ENCODE data around the gene ARHGDIA. TPM values are rescaled to one million over a fixed set of nuclear protein-coding genes. Genes with fewer than 3 reads are reported as not detected.

Gene ARHGDIA
- total RNA-seq, 4 donors from 2014 or later: 282 to 475 (median 350) TPM

- H3K27me3 ChIP-seq: no peaks in the 10 kb centered on the region
- H3K9me3 ChIP-seq: no peaks in the 10 kb centered on the region
Observed at GRCh38 chr17:81822312-81822637, 48.9 kb downstream of the ARHGDIA start.

GRCh38 chr17:81821603-81822311 is 49.4 kb downstream of the ARHGDIA start:
- H3K4me1 ChIP-seq: peaks cover 0 to 15% (median 8%) of the 10 kb centered on the region in 4 donors
- peak; percentile 21 to 95 (median 92) for DNase-seq
- H3K4me3 ChIP-seq: peak overlapping the region in 1 of 4 donors; percentile 18
- H3K27ac ChIP-seq: peak overlapping the region; percentile 31 to 92 (median 78)
- peaks cover 0 to 7% (median 0%) of the 10 kb centered on the region in 3 donors for H3K36me3 ChIP-seq
- H3K9me3 ChIP-seq: no peaks in the 10 kb centered on the region
- no peaks in the 10 kb centered on the region for H3K27me3 ChIP-seq
- peak in 4 of 6 experiments; percentile 40 to 89 (median 86) for TF ChIP-seq CTCF (IDR thresholded peaks at IDR 0.05)
- TF ChIP-seq POLR2A (IDR thresholded peaks at IDR 0.05): peak in 1 of 2 donors; percentile 25

More at GRCh38 chr17:81822312-81822637, 48.9 kb downstream of the ARHGDIA start:
- DNase-seq: no peak
- peak overlapping the region; percentile 31 to 92 (median 78) for H3K27ac ChIP-seq
- TF ChIP-seq CTCF (IDR thresholded peaks at IDR 0.05): no peak
- TF ChIP-seq POLR2A (IDR thresholded peaks at IDR 0.05): no peak
- peaks cover 0 to 7% (median 0%) of the 10 kb centered on the region in 3 donors for H3K36me3 ChIP-seq
- no peak overlapping the region for H3K4me3 ChIP-seq
- H3K4me1 ChIP-seq: peaks cover 0 to 15% (median 8%) of the 10 kb centered on the region in 4 donors

- no peak for TF ChIP-seq CTCF (IDR thresholded peaks at IDR 0.05)
- TF ChIP-seq POLR2A (IDR thresholded peaks at IDR 0.05): no peak
- Histone ChIP-seq H3K27ac (peak overlapping the region in 2 of 4 donors; percentile 86 to 92), H3K9me3 (no peaks in the 10 kb centered on the region)
Observed at GRCh38 chr17:81821147-81821546, 50.0 kb downstream of the ARHGDIA start.

GRCh38 chr17:81819708-81820107 is 51.4 kb downstream of the ARHGDIA start:
- Histone ChIP-seq H3K4me3 (no peak overlapping the region), H3K27ac (no peak overlapping the region), H3K9me3 (no peaks in the 10 kb centered on the region), H3K27me3 (no peaks in the 10 kb centered on the region), H3K36me3 (peaks cover 0 to 7% (median 0%) of the 10 kb centered on the region in 3 donors), H3K4me1 (peaks cover 0 to 15% (median 8%) of the 10 kb centered on the region in 4 donors)
- no peak for TF ChIP-seq POLR2A (IDR thresholded peaks at IDR 0.05)
- no peak for TF ChIP-seq CTCF (IDR thresholded peaks at IDR 0.05)
- DNase-seq: no peak

More at GRCh38 chr17:81821147-81821546, 50.0 kb downstream of the ARHGDIA start:
- Histone ChIP-seq H3K27me3 (no peaks in the 10 kb centered on the region), H3K36me3 (peaks cover 0 to 7% (median 0%) of the 10 kb centered on the region in 3 donors), H3K4me3 (peak overlapping the region in 1 of 4 donors; percentile 18), H3K4me1 (peaks cover 0 to 15% (median 8%) of the 10 kb centered on the region in 4 donors)
- no peak for DNase-seq

- Histone ChIP-seq H3K4me3 (no peak overlapping the region), H3K27ac (no peak overlapping the region), H3K9me3 (no peaks in the 10 kb centered on the region), H3K4me1 (peaks cover 0 to 15% (median 8%) of the 10 kb centered on the region in 4 donors), H3K36me3 (no peaks in the 10 kb centered on the region), H3K27me3 (no peaks in the 10 kb centered on the region)
- DNase-seq: no peak
- TF ChIP-seq POLR2A (IDR thresholded peaks at IDR 0.05): no peak
- no peak for TF ChIP-seq CTCF (IDR thresholded peaks at IDR 0.05)
Observed at GRCh38 chr17:81817758-81818147, 53.4 kb downstream of the ARHGDIA start.

Other genes starting within 250 kb of the ARHGDIA start
- 100 to 1,000 TPM in 3 of 4 donors, 10 to 100 TPM in 1; 77.2 to 911 (median 122) TPM for gene NPLOC4, start 234.2 kb downstream of the ARHGDIA start, total RNA-seq
- gene TSPAN10, start 234.1 kb downstream of the ARHGDIA start, total RNA-seq: not detected
- gene PDE6G, start 214.8 kb downstream of the ARHGDIA start, total RNA-seq: not detected
- 10 to 100 TPM in 3 of 4 donors, 1 to 10 TPM in 1; 1.7 to 55.4 (median 41.9) TPM for gene OXLD1, start 204.7 kb downstream of the ARHGDIA start, total RNA-seq
- gene CCDC137, start 204.6 kb downstream of the ARHGDIA start, total RNA-seq: 10 to 100 TPM; 13.9 to 27.2 (median 17.0) TPM
- 10 to 100 TPM; 33.5 to 45.4 (median 43.4) TPM for gene ARL16, start 187.5 kb downstream of the ARHGDIA start, total RNA-seq
- 100 to 1,000 TPM; 118 to 186 (median 171) TPM for gene HGS, start 187.3 kb downstream of the ARHGDIA start, total RNA-seq
- gene MRPL12, start 168.0 kb downstream of the ARHGDIA start, total RNA-seq: 10 to 100 TPM; 65.6 to 99.9 (median 76.4) TPM
- gene SLC25A10, start 159.1 kb downstream of the ARHGDIA start, total RNA-seq: 100 to 1,000 TPM in 1 of 4 donors, 10 to 100 TPM in 3; 37.1 to 109 (median 64.1) TPM
- gene GCGR, start 67.2 kb downstream of the ARHGDIA start, total RNA-seq: 1 to 10 TPM in 1 of 4 donors, under 1 TPM in 1, not detected in 2; 0.67 to 1.1 TPM
- 10 to 100 TPM; 19.6 to 47.9 (median 28.8) TPM for gene MCRIP1, start 38.0 kb downstream of the ARHGDIA start, total RNA-seq
- gene PPP1R27, start 36.3 kb downstream of the ARHGDIA start, total RNA-seq: not detected
- gene P4HB, start 10.8 kb downstream of the ARHGDIA start, total RNA-seq: 1,000 to 10,000 TPM in 3 of 4 donors, 100 to 1,000 TPM in 1; 326 to 1,290 (median 1,196) TPM
- gene ALYREF, start 20.2 kb upstream of the ARHGDIA start, total RNA-seq: 10 to 100 TPM; 38.9 to 96.6 (median 45.3) TPM
- 100 to 1,000 TPM in 1 of 4 donors, 10 to 100 TPM in 3; 69.3 to 126 (median 85.1) TPM for gene ANAPC11, start 20.4 kb upstream of the ARHGDIA start, total RNA-seq
- gene NPB, start 30.9 kb upstream of the ARHGDIA start, total RNA-seq: 1 to 10 TPM in 1 of 4 donors, under 1 TPM in 1, not detected in 2; 0.76 to 1.6 TPM
- gene PCYT2, start 40.1 kb upstream of the ARHGDIA start, total RNA-seq: 100 to 1,000 TPM in 3 of 4 donors, 10 to 100 TPM in 1; 67.7 to 297 (median 179) TPM
- 100 to 1,000 TPM in 2 of 4 donors, 10 to 100 TPM in 2; 82.5 to 130 (median 112) TPM for gene SIRT7, start 46.8 kb upstream of the ARHGDIA start, total RNA-seq
- 10 to 100 TPM; 19.8 to 38.3 (median 34.4) TPM for gene MAFG, start 56.4 kb upstream of the ARHGDIA start, total RNA-seq
- gene PYCR1, start 66.0 kb upstream of the ARHGDIA start, total RNA-seq: 10 to 100 TPM in 3 of 4 donors, 1 to 10 TPM in 1; 2.4 to 21.5 (median 20.2) TPM
- gene MYADML2, start 75.9 kb upstream of the ARHGDIA start, total RNA-seq: under 1 TPM in 1 of 4 donors, not detected in 3; 0.76 TPM
- gene NOTUM, start 89.8 kb upstream of the ARHGDIA start, total RNA-seq: 1 to 10 TPM in 1 of 4 donors, not detected in 3; 1.2 TPM
- gene ASPSCR1, start 106.3 kb upstream of the ARHGDIA start, total RNA-seq: 10 to 100 TPM; 31.6 to 70.1 (median 49.9) TPM
- 100 to 1,000 TPM in 2 of 4 donors, 10 to 100 TPM in 2; 49.1 to 123 (median 91.8) TPM for gene CENPX, start 151.5 kb upstream of the ARHGDIA start, total RNA-seq
- gene LRRC45, start 152.0 kb upstream of the ARHGDIA start, total RNA-seq: 10 to 100 TPM; 15.5 to 74.3 (median 23.1) TPM
- gene RAC3, start 160.3 kb upstream of the ARHGDIA start, total RNA-seq: 10 to 100 TPM in 2 of 4 donors, 1 to 10 TPM in 2; 4.6 to 20.6 (median 9.8) TPM
- 100 to 1,000 TPM in 2 of 4 donors, 10 to 100 TPM in 2; 68.5 to 104 (median 86.8) TPM for gene DCXR, start 166.4 kb upstream of the ARHGDIA start, total RNA-seq
- gene RFNG, start 180.5 kb upstream of the ARHGDIA start, total RNA-seq: 10 to 100 TPM; 42.9 to 65.7 (median 50.2) TPM
- 100 to 1,000 TPM in 1 of 4 donors, 10 to 100 TPM in 3; 69.2 to 138 (median 88.5) TPM for gene GPS1, start 180.6 kb upstream of the ARHGDIA start, total RNA-seq
- gene DUS1L, start 194.5 kb upstream of the ARHGDIA start, total RNA-seq: 100 to 1,000 TPM in 3 of 4 donors, 10 to 100 TPM in 1; 73.6 to 207 (median 122) TPM
- 100 to 1,000 TPM in 1 of 4 donors, 10 to 100 TPM in 3; 50.4 to 110 (median 76.5) TPM for gene FASN, start 226.9 kb upstream of the ARHGDIA start, total RNA-seq

Measured in Peyer's patch (tissue), 4 donors.